Aorta (tissue), 5 donors: ENCODE measurements around the gene SLC7A1. TPM values are rescaled to one million over a fixed set of nuclear protein-coding genes. Genes with fewer than 3 reads are reported as not detected.

Experiments used
- ATAC-seq: fragments of 200-7000 bp; cut with Tn5 transposase; one replicate; pipeline ENCODE4 v1.9.1; 2022; ENCODE audit warnings: moderate library complexity; ENCODE audit not compliant: low FRiP score
- DNase-seq, 2 donors: peaks; one replicate each; pipeline ENCODE4 v3.0.0-alpha.2; 2020
- H3K27ac ChIP-seq, 2 donors: one replicate each; pipeline ENCODE4 v1.5.1; 2013; ENCODE audit warnings: low read length in 2 of 2, mild to moderate bottlenecking in 2 of 2, moderate library complexity in 2 of 2, control low read depth in 1 of 2, inconsistent platforms in 1 of 2, low read depth in 1 of 2
- H3K27me3 ChIP-seq, 2 donors: one replicate each; pipeline ENCODE4 v1.6.1; 2013; ENCODE audit warnings: control low read depth in 1 of 2, low read length in 1 of 2, mild to moderate bottlenecking in 1 of 2, moderate library complexity in 1 of 2; ENCODE audit not compliant: insufficient read depth in 2 of 2, control insufficient read depth in 1 of 2
- H3K36me3 ChIP-seq, 2 donors: one replicate each; pipeline ENCODE4 v1.6.1; 2013; ENCODE audit warnings: control low read depth in 1 of 2, low read length in 1 of 2, mild to moderate bottlenecking in 1 of 2; ENCODE audit not compliant: insufficient read depth in 2 of 2, control insufficient read depth in 1 of 2
- H3K4me1 ChIP-seq, 2 donors: one replicate each; pipeline ENCODE4 v1.6.1; 2013; ENCODE audit warnings: low read length in 2 of 2, control low read depth in 1 of 2, mild to moderate bottlenecking in 1 of 2, moderate library complexity in 1 of 2; ENCODE audit not compliant: insufficient read depth in 2 of 2, control insufficient read depth in 1 of 2
- H3K4me3 ChIP-seq, 2 donors: one replicate each; pipeline ENCODE4 v1.5.1; 2013; ENCODE audit warnings: low read length in 2 of 2, control low read depth in 1 of 2, mild to moderate bottlenecking in 1 of 2
- H3K9me3 ChIP-seq: one replicate; pipeline ENCODE4 v1.6.1; 2013; ENCODE audit warnings: mild to moderate bottlenecking, low read length; ENCODE audit not compliant: control insufficient read depth
- WGBS, 2 donors: extraction: QIAGEN DNeasy Blood & Tissue Kit; methylation state at CpG; one replicate each; pipeline ENCODE4 v1.1.7; 2013; 5-methylcytosine and 5-hydroxymethylcytosine counted together
- intact Hi-C, 2 donors: fragments of 100-400 bp; cut with DNase I; formaldehyde crosslinking; loops; one replicate each; pipeline versions ENCODE4 v1.14.2 to v1.15.0; 2022
- polyA plus RNA-seq, 2 donors: library from polyadenylated mRNA; stranded (reverse); fragments of 200-250 nt; gene quantifications; one replicate each; pipeline ENCODE4 v1.2.3, GENCODE V29; 2013
- total RNA-seq, 2 donors: library from RNA; stranded (reverse); fragmentation: NEBNext Ultra II Directional; extraction: Animal tissue kit (Norgen Biotek cat#: 25700); gene quantifications; one replicate each; pipeline ENCODE4 v1.2.1, GENCODE V29; 2021
- donor health status: healthy with polysubstance abuse.
- donor health status: Bipolar disorder and iron deficiency.
- donor health status: DM: no; HTN: no; CAD: no.
- donor health status: DM: no; HTN: no; CAD: no.
- donor health status: DM: yes; HTN: yes; CAD: no.

Gene SLC7A1
- total and polyA plus RNA-seq, 4 donors: 2.7 to 52.1 (median 16.7) TPM

DNA sequence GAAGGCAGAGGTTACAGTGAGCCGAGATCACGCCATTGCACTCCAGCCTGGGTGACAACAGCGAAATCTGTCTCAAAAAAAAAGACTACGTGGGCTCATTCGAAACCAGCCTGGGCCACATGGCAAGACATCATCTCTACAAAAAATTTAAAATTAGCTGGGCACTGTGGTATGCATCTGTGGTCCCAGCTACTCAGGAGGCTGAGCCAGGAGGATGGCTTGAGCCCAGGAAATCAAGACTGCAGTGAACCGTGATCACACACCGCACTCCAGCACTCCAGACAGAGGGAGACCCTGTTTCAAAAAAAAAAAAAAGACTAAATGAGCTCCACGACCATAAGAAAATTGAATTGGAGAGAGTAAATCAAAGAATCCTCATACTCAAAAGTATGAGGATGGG is 53.1 kb downstream of the SLC7A1 start:
- WGBS, 2 donors: 77 to 78% methylated on average over 8 of the region's 8 CpGs

GRCh38 chr13:29541400-29541799 is 54.1 kb downstream of the SLC7A1 start:
- DNase-seq (no peak), ATAC-seq (no peak)
- H3K27ac ChIP-seq: no peak overlapping the region
- H3K4me1 ChIP-seq: peaks cover 0 to 2% of the 10 kb centered on the region in 2 donors
- H3K9me3 ChIP-seq: no peaks in the 10 kb centered on the region
- H3K4me3 ChIP-seq: no peak overlapping the region
- H3K27me3 ChIP-seq: no peaks in the 10 kb centered on the region
- peaks cover 0 to 1% of the 10 kb centered on the region in 2 donors for H3K36me3 ChIP-seq
- intact Hi-C loops: no loop called here
- WGBS, 2 donors: 92 to 97% methylated on average over 4 of the region's 4 CpGs

More for the DNA sequence above, 53.1 kb downstream of the SLC7A1 start:
- H3K4me3 ChIP-seq: no peak overlapping the region
- H3K9me3 ChIP-seq: no peaks in the 10 kb centered on the region
- intact Hi-C loops: no loop called here
- H3K36me3 ChIP-seq: peaks cover 0 to 1% of the 10 kb centered on the region in 2 donors
- peaks cover 0 to 2% of the 10 kb centered on the region in 2 donors for H3K4me1 ChIP-seq
- H3K27ac ChIP-seq: no peak overlapping the region
- H3K27me3 ChIP-seq: no peaks in the 10 kb centered on the region
- DNase-seq: no peak
- ATAC-seq: no peak

DNA sequence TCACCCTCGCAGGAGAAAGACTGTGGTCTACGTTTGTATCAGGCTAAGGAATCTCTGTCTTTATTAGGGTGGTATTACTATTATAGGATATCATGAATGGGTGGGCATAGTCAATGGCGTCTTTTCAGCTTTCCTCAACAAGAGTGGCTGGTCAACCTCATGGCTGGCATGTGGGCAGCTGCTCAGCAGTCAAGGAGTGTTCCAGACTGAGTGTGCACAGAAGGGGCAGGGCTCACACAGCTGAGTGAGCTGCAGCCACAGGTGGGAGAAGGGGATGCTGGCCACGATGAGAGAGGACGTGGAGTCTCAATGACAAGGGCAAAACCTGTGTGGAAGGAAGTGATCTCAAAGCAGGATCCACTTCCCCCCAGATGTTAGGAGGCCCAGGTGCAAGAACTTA is 54.7 kb downstream of the SLC7A1 start:
- Histone ChIP-seq H3K27me3 (no peaks in the 10 kb centered on the region), H3K9me3 (no peaks in the 10 kb centered on the region), H3K27ac (no peak overlapping the region), H3K36me3 (peaks cover 0 to 3% of the 10 kb centered on the region in 2 donors), H3K4me3 (no peak overlapping the region), H3K4me1 (peaks cover 0 to 2% of the 10 kb centered on the region in 2 donors)
- WGBS, 2 donors: 91 to 93% methylated on average over 5 of the region's 5 CpGs
- intact Hi-C loops: no loop called here
- no peak for ATAC-seq
- DNase-seq: no peak

DNA sequence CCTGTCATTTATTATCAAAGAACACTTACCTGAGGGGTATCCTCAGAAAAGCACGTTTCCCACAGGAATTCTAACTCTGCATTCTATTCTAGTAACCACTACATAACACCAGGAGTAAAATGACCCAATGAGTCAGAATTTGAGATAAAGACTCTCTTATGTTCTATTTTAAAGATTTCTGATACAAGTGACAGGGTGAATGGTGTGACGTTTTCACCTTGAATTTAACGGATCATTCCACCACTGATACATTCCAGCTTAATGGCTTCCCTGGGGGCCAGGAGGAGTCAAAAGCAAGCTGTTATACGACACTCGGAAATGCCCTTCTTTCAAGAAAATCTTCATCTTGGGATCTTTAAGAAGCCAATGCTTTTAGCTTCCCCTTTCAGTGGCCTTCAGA is 55.2 kb downstream of the SLC7A1 start:
- Histone ChIP-seq H3K27me3 (no peaks in the 10 kb centered on the region), H3K4me3 (no peak overlapping the region), H3K36me3 (peaks cover 0 to 5% of the 10 kb centered on the region in 2 donors), H3K27ac (no peak overlapping the region), H3K9me3 (no peaks in the 10 kb centered on the region), H3K4me1 (peaks cover 0 to 2% of the 10 kb centered on the region in 2 donors)
- DNase-seq (no peak), ATAC-seq (no peak)
- WGBS, 2 donors: 88 to 90% methylated on average over 5 of the region's 5 CpGs
- intact Hi-C loops: no loop called here

GRCh38 chr13:29539856-29540255 is 55.6 kb downstream of the SLC7A1 start:
- Histone ChIP-seq H3K4me3 (no peak overlapping the region), H3K36me3 (peaks cover 0 to 5% of the 10 kb centered on the region in 2 donors), H3K27me3 (no peaks in the 10 kb centered on the region), H3K9me3 (no peaks in the 10 kb centered on the region), H3K27ac (no peak overlapping the region), H3K4me1 (peaks cover 0 to 2% of the 10 kb centered on the region in 2 donors)
- WGBS, 2 donors: 94% methylated on average over 2 of the region's 2 CpGs
- DNase-seq: no peak
- no peak for ATAC-seq
- intact Hi-C loops: no loop called here

DNA sequence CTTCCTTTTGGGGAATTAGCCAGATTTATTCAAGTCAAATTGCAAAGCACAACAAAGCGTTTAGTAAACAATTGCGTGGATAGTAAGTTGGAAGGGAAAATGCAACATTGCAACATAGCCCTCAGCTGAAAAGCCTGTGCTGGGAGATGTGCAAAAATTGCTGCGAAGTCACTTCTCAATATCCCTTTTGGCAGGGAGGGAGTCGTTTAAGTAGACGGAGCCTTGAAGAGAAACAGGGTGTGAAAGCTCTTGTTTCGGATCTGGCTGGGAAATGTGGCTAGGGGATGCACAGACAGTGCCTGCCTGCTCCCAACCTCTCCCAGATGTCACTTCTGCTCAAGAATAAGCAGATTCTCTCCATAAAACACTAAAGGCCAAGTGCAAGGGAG is 56.8 kb downstream of the SLC7A1 start:
- Histone ChIP-seq H3K4me3 (no peak overlapping the region), H3K27ac (no peak overlapping the region), H3K27me3 (no peaks in the 10 kb centered on the region), H3K9me3 (no peaks in the 10 kb centered on the region), H3K36me3 (peaks cover 0 to 5% of the 10 kb centered on the region in 2 donors), H3K4me1 (peaks cover 0 to 2% of the 10 kb centered on the region in 2 donors)
- ATAC-seq: no peak
- intact Hi-C loops: no loop called here
- DNase-seq: no peak
- WGBS, 2 donors: 80 to 85% methylated on average over 6 of the region's 6 CpGs

- Histone ChIP-seq H3K36me3 (peaks cover 0 to 5% of the 10 kb centered on the region in 2 donors), H3K4me3 (no peak overlapping the region), H3K27ac (no peak overlapping the region), H3K27me3 (no peaks in the 10 kb centered on the region), H3K4me1 (peaks cover 0 to 2% of the 10 kb centered on the region in 2 donors), H3K9me3 (no peaks in the 10 kb centered on the region)
- 94% methylated on average over 14 of the region's 14 CpGs for WGBS, 2 donors
- intact Hi-C loops: no loop called here
- no peak for ATAC-seq
- no peak for DNase-seq
Observed at GRCh38 chr13:29537736-29538651, 57.5 kb downstream of the SLC7A1 start.

- 97 to 99% methylated on average over 7 of the region's 7 CpGs for WGBS, 2 donors
- Histone ChIP-seq H3K27ac (no peak overlapping the region), H3K4me1 (peaks cover 0 to 2% of the 10 kb centered on the region in 2 donors), H3K36me3 (peaks cover 0 to 5% of the 10 kb centered on the region in 2 donors), H3K9me3 (no peaks in the 10 kb centered on the region), H3K27me3 (no peaks in the 10 kb centered on the region), H3K4me3 (no peak overlapping the region)
- no peak for ATAC-seq
- intact Hi-C loops: no loop called here
- DNase-seq: no peak
Observed at GRCh38 chr13:29536853-29537252, 58.6 kb downstream of the SLC7A1 start.
